ENCODE data around the gene ANAPC4. TPM values are rescaled to one million over a fixed set of nuclear protein-coding genes. Genes with fewer than 3 reads are reported as not detected.
"Not testable (repeated sequence)": the region's sequence is repeated elsewhere in the genome, so short reads cannot be mapped to it uniquely, and the experiment has no call there.

The ANAPC4 gene
- polyA plus RNA-seq, 12 donors: 17.5 to 47.5 (median 33.0) TPM; not detected in 1

GRCh38 chr4:25370242-25370641, 6.8 kb upstream of the ANAPC4 start:
- no peak for DNase-seq

- DNase-seq: not testable (repeated sequence)
Observed at GRCh38 chr4:25372549-25372948, 4.5 kb upstream of the ANAPC4 start.

GRCh38 chr4:25377572-25378436, 741 bp downstream of the ANAPC4 start:
- DNase-seq: no peak

- no peak for DNase-seq
Observed at GRCh38 chr4:25378437-25378743, 1.3 kb downstream of the ANAPC4 start.

- DNase-seq: no peak
Observed at GRCh38 chr4:25379591-25379990, 2.5 kb downstream of the ANAPC4 start.

- DNase-seq: no peak
Observed at GRCh38 chr4:25383647-25384046, 6.6 kb downstream of the ANAPC4 start.

DNA sequence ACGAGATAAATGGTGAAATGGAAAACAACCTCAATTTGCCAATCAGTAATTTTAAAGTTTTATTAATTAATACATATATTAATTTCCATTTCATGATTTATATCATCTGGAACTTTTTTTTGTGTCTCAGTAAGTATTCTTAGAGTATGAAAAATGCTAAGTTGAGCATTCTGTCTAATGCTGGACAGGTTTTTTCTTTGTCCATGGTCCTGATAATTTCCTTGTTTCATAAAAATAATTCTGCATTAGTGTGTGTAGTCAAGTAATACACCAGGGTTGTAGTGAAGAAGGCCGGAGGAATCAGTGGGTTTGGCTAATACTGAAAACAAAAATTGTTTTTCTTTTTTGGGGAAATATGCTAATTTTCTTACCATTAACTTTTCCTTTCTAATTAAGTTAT, 9.9 kb downstream of the ANAPC4 start:
- no peak for DNase-seq

- DNase-seq: no peak
Observed at GRCh38 chr4:25397305-25397704, 20.2 kb downstream of the ANAPC4 start.

DNA sequence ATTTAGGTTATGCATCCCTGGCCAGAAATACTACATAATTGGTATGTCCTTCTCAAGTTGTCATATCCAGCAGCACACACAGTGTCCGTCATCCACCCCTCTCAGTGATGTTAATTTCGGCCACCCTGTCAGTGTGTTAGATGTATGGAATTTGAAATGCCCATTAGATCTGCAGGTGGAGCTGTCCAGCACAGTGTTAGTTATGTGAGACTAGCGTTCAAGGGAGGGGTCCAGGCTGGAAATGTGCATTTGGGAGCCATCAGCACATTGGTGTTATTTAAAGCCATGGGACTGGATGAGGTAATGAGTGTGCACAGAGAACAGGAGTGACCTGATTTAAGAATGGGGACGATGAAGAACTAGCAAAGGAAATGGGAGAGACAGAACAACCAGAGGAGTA, 22.4 kb downstream of the ANAPC4 start:
- DNase-seq: no peak

- DNase-seq: no peak
Observed at GRCh38 chr4:25401066-25401465, 24.0 kb downstream of the ANAPC4 start.

DNA sequence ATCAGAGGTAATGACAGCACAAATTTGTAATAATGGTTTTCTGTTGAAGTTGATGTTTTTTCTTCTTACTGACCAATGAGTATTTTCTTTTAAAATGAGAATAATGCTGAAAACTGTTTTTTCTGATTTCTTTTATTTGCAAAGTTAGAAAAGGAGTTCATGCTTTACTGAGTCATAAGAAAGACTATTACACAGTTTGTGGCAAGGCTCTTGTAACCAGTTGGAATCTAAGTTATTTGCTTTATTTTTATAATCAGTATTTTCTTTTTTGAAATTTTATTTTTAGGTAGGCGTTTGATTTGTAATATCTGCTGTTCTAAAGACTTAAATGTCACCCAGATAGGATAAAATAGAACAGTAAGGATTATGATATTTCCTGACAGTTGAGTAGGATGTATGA, 25.5 kb downstream of the ANAPC4 start:
- no peak for DNase-seq

DNA sequence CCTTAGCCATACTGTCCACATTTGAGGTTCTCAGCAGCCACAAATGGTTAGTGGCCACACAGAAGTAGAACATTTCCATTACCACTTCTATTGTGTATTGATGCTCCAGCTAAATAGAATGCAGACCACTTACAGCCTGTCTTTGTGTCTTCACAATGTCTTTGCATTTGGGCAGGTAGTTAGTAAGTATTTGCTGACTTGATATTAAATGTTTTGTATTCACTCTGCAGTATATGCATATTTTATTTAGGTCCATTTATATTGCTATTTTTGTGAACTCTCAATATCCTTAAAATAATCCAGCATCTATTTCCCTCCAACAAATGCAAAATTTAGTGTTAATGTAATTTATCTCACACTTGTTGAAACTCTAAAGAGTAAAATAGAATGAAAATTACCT, 26.6 kb downstream of the ANAPC4 start:
- DNase-seq: no peak

DNA sequence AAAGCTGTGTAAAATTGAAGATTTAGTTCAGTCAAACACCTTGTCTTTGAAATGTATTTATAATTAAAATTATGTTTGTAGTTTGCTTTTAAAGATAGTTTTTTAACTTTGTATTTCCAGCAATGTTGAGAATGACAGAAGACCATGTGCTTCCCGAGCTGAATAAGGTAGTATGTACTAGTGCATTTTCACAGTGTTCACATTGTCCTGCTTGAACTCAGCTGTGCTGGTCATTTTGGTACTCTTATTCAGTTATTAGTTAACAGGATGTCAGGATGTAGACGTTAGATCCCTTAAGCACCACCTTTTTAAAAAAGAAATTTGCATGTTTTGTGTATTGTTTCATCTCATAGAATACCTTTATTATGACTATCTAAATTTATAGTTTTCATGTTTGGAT, 28.4 kb downstream of the ANAPC4 start:
- no peak for DNase-seq

GRCh38 chr4:25406081-25406692, 29.1 kb downstream of the ANAPC4 start:
- DNase-seq: no peak

DNA sequence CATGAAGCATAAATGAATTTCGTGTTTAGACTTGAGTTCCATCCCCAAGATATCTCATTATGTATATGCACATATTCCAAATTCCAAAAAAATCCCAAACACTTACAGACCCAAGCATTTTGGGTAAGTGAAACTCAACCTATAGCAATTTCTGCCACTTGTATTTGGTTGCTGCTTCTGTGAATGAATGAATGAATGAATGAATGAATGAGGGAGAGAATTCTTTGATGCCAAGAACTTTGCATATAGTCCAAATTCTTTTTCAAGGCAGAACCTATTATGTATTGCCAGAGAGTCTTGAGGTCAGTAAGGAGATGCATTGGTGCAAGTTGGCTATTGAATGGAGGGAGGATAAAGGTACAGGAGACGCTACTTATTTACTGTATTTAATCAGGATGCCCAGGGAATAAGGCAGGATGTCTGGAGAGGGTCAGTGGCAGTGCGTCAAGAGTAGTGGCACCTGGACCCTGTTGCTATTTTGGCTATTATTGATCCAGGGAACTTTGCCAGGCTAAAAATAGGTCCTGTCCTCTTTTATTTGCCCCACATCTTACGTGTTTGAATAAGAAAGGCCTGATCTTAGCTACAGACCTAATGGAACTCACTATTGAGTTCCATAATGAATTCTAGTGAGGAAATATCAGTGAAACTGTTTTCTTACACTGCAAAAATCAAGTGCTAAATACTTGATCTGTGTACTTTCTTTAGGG, 33.9 kb downstream of the ANAPC4 start:
- DNase-seq: no peak

DNA sequence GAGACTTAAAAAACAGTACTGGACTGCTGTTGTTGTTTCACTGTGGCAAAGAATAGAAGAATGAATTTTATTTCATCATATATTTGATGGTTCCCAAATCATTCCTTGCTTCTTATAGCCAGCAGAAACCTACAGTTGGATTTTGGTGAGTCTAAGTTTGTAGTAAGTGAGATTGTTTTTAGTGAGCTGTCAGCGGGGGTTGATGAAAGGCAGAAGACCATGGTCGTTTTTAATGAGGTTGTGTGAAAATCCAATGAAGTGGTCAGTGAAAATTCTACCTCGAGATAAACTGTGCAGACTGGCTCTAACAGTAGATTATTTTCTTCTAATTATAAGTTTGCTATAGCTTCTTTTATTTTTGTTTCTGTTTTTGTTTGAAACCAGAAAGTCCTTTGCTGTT, 36.2 kb downstream of the ANAPC4 start:
- DNase-seq: no peak

GRCh38 chr4:25417014-25417413, 40.0 kb downstream of the ANAPC4 start:
- DNase-seq: no peak

DNA sequence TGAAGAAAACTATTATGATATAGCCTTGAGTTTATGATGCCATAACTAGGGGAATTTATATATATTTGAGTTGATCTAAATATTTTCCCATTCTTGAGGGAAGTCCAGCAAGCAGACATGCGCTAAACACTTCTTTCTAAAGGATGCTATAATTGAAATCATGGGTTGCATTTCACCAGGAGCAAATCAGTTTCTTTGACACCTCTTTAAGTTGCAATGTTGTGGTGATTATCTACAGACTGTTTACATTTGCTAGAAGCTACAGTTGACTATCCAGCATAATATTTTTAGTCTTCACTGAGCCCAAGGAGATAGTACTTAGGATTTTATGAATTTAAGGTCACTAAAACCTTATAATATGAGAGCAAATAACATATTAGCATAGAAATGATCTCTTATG, 43.9 kb downstream of the ANAPC4 start:
- no peak for DNase-seq

DNA sequence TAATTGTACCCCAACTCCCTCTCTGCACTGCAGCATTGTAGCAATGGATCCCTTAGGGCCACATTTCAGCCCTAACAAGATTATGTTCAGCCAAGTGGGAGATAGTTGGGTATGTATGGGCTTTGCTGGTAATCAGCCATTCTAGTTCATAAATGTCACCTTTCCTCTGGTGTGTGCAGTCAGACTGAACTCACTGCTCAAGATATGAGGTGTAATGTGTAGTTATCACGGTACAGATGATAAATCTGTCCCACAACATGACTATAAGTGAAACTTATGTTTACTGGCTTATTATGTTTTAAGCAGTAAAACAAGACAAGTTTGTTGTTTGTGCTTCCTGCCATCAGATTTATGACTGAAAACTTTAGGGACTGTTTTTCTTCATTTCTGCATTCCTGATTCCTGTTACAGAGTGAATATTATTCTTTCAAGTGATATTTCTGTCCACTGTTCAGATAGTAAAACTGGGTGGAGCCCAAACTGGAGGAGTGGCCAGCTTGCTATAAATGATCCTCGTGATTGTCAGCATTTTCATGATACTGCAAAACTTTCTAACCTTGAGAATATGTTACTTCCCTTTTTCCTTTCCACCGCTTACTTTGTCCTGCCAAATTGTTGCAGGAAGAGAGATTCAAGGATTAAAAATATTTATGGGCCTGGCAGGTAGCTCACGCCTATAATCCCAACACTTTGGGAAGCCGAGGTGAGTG, 44.9 kb downstream of the ANAPC4 start:
- no peak for DNase-seq

DNA sequence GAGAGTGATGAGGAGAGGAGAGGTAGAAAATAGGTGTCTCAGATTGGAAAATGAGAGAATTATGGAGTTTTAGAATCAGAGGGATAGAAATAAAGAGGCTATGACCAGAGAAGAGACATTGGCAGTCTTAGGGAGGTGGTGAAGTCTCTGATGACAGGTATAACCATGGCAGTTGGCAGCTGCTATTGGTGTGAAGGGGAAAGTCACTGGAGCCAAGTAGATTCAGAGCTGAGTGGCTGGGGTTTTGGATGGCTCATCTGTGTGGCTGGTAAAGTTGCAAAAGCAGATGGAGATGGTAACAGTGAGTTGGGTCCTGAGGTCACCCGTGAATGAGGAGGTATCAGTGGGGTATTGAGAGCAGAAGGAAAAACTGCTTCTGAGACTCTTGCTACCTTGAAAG, 46.5 kb downstream of the ANAPC4 start:
- no peak for DNase-seq

DNA sequence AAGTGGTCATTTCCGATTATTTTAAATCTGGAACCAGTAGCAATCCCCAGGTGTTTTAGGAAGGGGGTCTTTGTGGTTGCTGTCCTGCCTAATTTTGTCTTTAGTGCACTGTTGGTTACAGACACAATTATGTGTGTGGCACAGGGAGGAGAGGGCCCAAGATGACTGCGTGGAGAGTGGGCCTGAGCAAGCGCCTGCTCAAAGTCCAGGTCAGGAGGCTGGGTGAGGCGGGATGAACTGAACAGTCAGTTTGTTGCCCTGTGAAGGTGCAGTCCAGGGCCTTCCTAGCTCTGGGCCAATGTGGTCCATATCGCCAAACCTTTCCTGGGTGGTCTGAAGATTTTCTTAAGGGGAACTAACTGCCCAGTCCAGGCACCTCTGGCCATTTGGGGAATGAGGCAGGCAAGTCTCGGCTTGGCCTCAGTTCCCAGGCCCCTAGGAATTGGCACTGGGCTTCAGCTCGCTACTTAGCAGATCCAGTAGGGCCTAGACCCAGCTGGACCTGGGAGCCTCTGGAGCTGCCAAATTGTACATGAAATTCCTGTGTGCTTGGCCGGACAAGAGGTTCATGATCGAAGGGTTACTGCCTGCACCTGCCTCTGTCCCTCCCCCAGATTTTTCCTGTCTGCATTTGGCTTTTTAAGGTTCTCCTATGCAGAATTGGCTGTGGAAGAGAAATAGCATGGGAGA, 47.6 kb downstream of the ANAPC4 start:
- peak; percentile 25 for DNase-seq

GRCh38 chr4:25425361-25425760, 48.3 kb downstream of the ANAPC4 start:
- no peak for DNase-seq
